ENCODE data around the gene IFNGR1. TPM values are rescaled to one million over a fixed set of nuclear protein-coding genes. Genes with fewer than 3 reads are reported as not detected.

The IFNGR1 gene
- total RNA-seq, 2 donors from 2014 or later, result 58.2 to 131 TPM

- intact Hi-C loops (cut with DNase I), result no loop called here
- no peaks in the 10 kb centered on the region for H3K9me3 ChIP-seq
- DNase-seq, result no peak
- no peaks in the 10 kb centered on the region for H3K36me3 ChIP-seq
- no peak overlapping the region for H3K9ac ChIP-seq (ENCODE audit: low read depth in 2 of 2, low read length in 2 of 2)
- no peaks in the 10 kb centered on the region for H3K4me1 ChIP-seq
- no peaks in the 10 kb centered on the region for H3K27me3 ChIP-seq
- H3K4me3 ChIP-seq, result no peak overlapping the region
- no peak overlapping the region for H3K27ac ChIP-seq
- no peak for TF ChIP-seq CTCF (IDR thresholded peaks at IDR 0.05)
These were observed 36.5 kb downstream of the IFNGR1 start for GRCh38 chr6:137182654-137183073.

GRCh38 chr6:137181891-137182653, 37.1 kb downstream of the IFNGR1 start:
- Histone ChIP-seq H3K4me1 (no peaks in the 10 kb centered on the region), H3K27me3 (no peaks in the 10 kb centered on the region), H3K36me3 (no peaks in the 10 kb centered on the region), H3K27ac (no peak overlapping the region), H3K9ac (ENCODE audit: low read depth in 2 of 2, low read length in 2 of 2) (no peak overlapping the region), H3K9me3 (no peaks in the 10 kb centered on the region), H3K4me3 (no peak overlapping the region)
- no peak for DNase-seq
- intact Hi-C loops (cut with DNase I), result no loop called here
- no peak for TF ChIP-seq CTCF (IDR thresholded peaks at IDR 0.05)

- DNase-seq, result no peak
- no peak overlapping the region for H3K27ac ChIP-seq
- no peak overlapping the region for H3K9ac ChIP-seq (ENCODE audit: low read depth in 2 of 2, low read length in 2 of 2)
- no peaks in the 10 kb centered on the region for H3K36me3 ChIP-seq
- H3K4me1 ChIP-seq, result no peaks in the 10 kb centered on the region
- H3K4me3 ChIP-seq, result no peak overlapping the region
- H3K27me3 ChIP-seq, result no peaks in the 10 kb centered on the region
- TF ChIP-seq CTCF (IDR thresholded peaks at IDR 0.05), result no peak
- intact Hi-C loops (cut with DNase I), result no loop called here
- no peaks in the 10 kb centered on the region for H3K9me3 ChIP-seq
These were observed 41.6 kb downstream of the IFNGR1 start for GRCh38 chr6:137177611-137178010.

- no peak for TF ChIP-seq CTCF (IDR thresholded peaks at IDR 0.05)
- H3K27me3 ChIP-seq, result no peaks in the 10 kb centered on the region
- no peak overlapping the region for H3K9ac ChIP-seq (ENCODE audit: low read depth in 2 of 2, low read length in 2 of 2)
- intact Hi-C loops (cut with DNase I), result no loop called here
- DNase-seq, result no peak
- no peaks in the 10 kb centered on the region for H3K9me3 ChIP-seq
- no peak overlapping the region for H3K27ac ChIP-seq
- H3K36me3 ChIP-seq, result no peaks in the 10 kb centered on the region
- H3K4me3 ChIP-seq, result no peak overlapping the region
- no peaks in the 10 kb centered on the region for H3K4me1 ChIP-seq
These were observed 42.5 kb downstream of the IFNGR1 start for GRCh38 chr6:137176729-137177128.

GRCh38 chr6:137175868-137176245, 43.3 kb downstream of the IFNGR1 start:
- TF ChIP-seq CTCF (IDR thresholded peaks at IDR 0.05), result no peak
- no peaks in the 10 kb centered on the region for H3K4me1 ChIP-seq
- no peaks in the 10 kb centered on the region for H3K27me3 ChIP-seq
- no peak overlapping the region for H3K27ac ChIP-seq
- no peaks in the 10 kb centered on the region for H3K9me3 ChIP-seq
- intact Hi-C loops (cut with DNase I), result no loop called here
- no peak for DNase-seq
- H3K9ac ChIP-seq (ENCODE audit: low read depth in 2 of 2, low read length in 2 of 2), result no peak overlapping the region
- H3K36me3 ChIP-seq, result no peaks in the 10 kb centered on the region
- H3K4me3 ChIP-seq, result no peak overlapping the region
